HEK293 (cell line): ENCODE data around the gene TMEM181.
"Not testable (repeated sequence)": the region's sequence is repeated elsewhere in the genome, so short reads cannot be mapped to it uniquely, and the experiment has no call there.

Source experiments
- CTCF ChIA-PET: fragments of 350-600 bp; formaldehyde crosslinking; extraction: SDS; loops from one replicate; lab custom pipeline; 2021; ENCODE audit warnings: antibody characterized with exemption; lab: Yijun Ruan, JAX
- POLR2A ChIA-PET: fragments of 300-600 bp; formaldehyde crosslinking; extraction: SDS; loops from one replicate; lab custom pipeline; 2020; ENCODE audit warnings: antibody characterized with exemption, inconsistent platforms; lab: Yijun Ruan, JAX
- H3K27ac ChIP-seq: fragments of 200-500 bp; sonication (Bioruptor generic); 2 replicates; pipeline ENCODE4 v1.5.1; 2014; ENCODE audit warnings: low read depth, low read length, control low read depth, inconsistent platforms; ENCODE audit errors: extremely low read depth
- H3K36me3 ChIP-seq, 2 experiments: fragments of 200-500 bp in 1 of 2; sonication (Bioruptor generic) in 1 of 2; 1 replicate in 1 of 2; 2 replicates in 1 of 2; pipeline ENCODE4 v1.5.1; 2014 to 2017; ENCODE audit warnings: inconsistent platforms in 2 of 2, low read length in 2 of 2; ENCODE audit not compliant: control insufficient read depth in 2 of 2, insufficient read depth in 1 of 2
- H3K4me1 ChIP-seq: fragments of 200-500 bp; sonication (Bioruptor generic); 2 replicates; pipeline ENCODE4 v1.5.1; 2014; ENCODE audit warnings: mild to moderate bottlenecking, low read length, inconsistent platforms; ENCODE audit not compliant: control insufficient read depth, insufficient read depth
- H3K4me3 ChIP-seq: 2 replicates; pipeline ENCODE4 v1.5.1; 2011; ENCODE audit warnings: low read depth, mild to moderate bottlenecking, control low read depth, low read length, moderate library complexity
- H3K9me3 ChIP-seq: fragments of 200-500 bp; sonication (Bioruptor generic); 2 replicates; pipeline ENCODE4 v1.5.1; 2014; ENCODE audit warnings: low read depth, low read length, inconsistent platforms; ENCODE audit not compliant: control insufficient read depth, insufficient read depth
- ZNF146 ChIP-seq: fragments of 450-650 bp; formaldehyde crosslinking; IDR thresholded peaks from 2 replicates; pipeline ENCODE4 v1.5.1; 2016; ENCODE audit warnings: missing biosample characterization, missing genetic modification characterization
- ZNF155 ChIP-seq: fragments of 450-650 bp; formaldehyde crosslinking; IDR thresholded peaks from 2 replicates; pipeline ENCODE4 v1.5.1; 2016; ENCODE audit warnings: missing biosample characterization, missing genetic modification characterization
- ZNF280D ChIP-seq: fragments of 450-650 bp; formaldehyde crosslinking; IDR thresholded peaks from 2 replicates; pipeline ENCODE4 v1.5.1; 2016; ENCODE audit warnings: missing biosample characterization, missing genetic modification characterization
- ZNF335 ChIP-seq: fragments of 450-650 bp; formaldehyde crosslinking; conservative IDR thresholded peaks from 2 replicates; pipeline ENCODE4 v1.5.1; 2016; ENCODE audit warnings: missing biosample characterization, missing genetic modification characterization
- ZNF416 ChIP-seq: fragments of 450-650 bp; formaldehyde crosslinking; IDR thresholded peaks from 2 replicates; pipeline ENCODE4 v1.5.1; 2016; ENCODE audit warnings: missing biosample characterization, missing genetic modification characterization
- TF ChIP-seq, protein P1 (sequence below): fragments of 450-650 bp; formaldehyde crosslinking; IDR thresholded peaks from 2 replicates; pipeline ENCODE4 v1.5.1; 2016; ENCODE audit warnings: missing biosample characterization, missing genetic modification characterization
- TF ChIP-seq, protein P2 (sequence below): fragments of 450-650 bp; formaldehyde crosslinking; IDR thresholded peaks from 2 replicates; pipeline ENCODE4 v1.5.1; 2017; ENCODE audit warnings: missing biosample characterization, missing genetic modification characterization

Gene TMEM181

GRCh38 chr6:158611541-158612370, 51.9 kb downstream of the TMEM181 start:
- Histone ChIP-seq H3K36me3 (peaks cover 11 to 88% of the 10 kb centered on the region in 2 experiments; a peak in 2 of 3 replicates), H3K9me3 (no peaks in the 10 kb centered on the region), H3K4me1 (no peaks in the 10 kb centered on the region), H3K27ac (no peak overlapping the region), H3K4me3 (no peak overlapping the region)
- TF ChIP-seq ZNF155 (tag by site-specific recombination), result no peak
- CTCF ChIA-PET, result interaction anchor here (0.6 to 1.6 kb wide), 2 partner anchors 391 to 412 kb away, joined by 5 to 9 read pairs; no protein-coding TSS in a partner anchor
- POLR2A ChIA-PET, result no interaction called here

DNA sequence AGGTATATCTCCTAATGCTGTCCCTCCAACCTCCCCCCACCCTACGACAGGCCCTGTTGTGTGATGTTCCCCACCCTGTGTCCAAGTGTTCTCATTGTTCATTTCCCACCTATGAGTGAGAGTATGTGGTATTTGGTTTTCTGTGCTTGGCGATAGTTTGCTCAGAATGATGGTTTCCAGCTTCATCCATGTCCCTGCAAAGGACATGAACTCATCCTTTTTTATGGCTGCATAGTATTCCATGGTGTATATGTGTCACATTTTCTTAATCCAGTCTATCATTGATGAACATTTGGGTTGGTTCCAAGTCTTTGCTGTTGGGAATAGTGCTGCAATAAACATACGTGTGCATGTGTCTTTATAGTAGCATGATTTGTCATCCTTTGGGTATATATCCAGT, 54.7 kb downstream of the TMEM181 start:
- CTCF ChIA-PET, H3K9me3 ChIP-seq, H3K27ac ChIP-seq, H3K4me3 ChIP-seq, POLR2A ChIA-PET, H3K4me1 ChIP-seq: not testable (repeated sequence)
- TF ChIP-seq, protein P1, sequence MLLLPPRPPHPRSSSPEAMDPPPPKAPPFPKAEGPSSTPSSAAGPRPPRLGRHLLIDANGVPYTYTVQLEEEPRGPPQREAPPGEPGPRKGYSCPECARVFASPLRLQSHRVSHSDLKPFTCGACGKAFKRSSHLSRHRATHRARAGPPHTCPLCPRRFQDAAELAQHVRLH (tag by site-specific recombination), result peak; percentile 84
- TF ChIP-seq ZNF146 (tag by site-specific recombination) (peak; percentile 98), ZNF280D (tag by site-specific recombination) (peak; percentile 62; the same call in 1 of the 2 replicates)
- H3K36me3 ChIP-seq, result peaks cover 6 to 65% of the 10 kb centered on the region in 2 experiments; a peak in 2 of 3 replicates

DNA sequence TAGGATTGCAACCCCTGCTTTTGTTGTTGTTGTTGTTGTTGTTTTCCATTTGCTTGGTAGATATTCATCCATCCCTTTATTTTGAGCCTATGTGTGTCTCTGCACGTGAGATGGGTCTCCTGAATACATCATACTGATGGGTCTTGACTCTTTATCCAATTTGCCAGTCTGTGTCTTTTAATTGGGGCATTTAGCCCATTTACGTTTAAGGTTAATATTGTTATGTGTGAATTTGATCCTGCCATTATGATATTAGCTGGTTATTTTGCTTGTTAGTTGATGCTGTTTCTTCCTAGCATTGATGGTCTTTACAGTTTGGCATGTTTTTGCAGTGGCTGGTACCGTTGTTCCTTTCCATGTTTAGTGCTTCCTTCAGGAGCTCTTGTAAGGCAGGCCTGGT, 58.4 kb downstream of the TMEM181 start:
- peaks cover 11 to 62% of the 10 kb centered on the region in 2 experiments; a peak in 2 of 3 replicates for H3K36me3 ChIP-seq
- CTCF ChIA-PET, H3K4me1 ChIP-seq, H3K9me3 ChIP-seq, H3K4me3 ChIP-seq, H3K27ac ChIP-seq, POLR2A ChIA-PET: not testable (repeated sequence)

DNA sequence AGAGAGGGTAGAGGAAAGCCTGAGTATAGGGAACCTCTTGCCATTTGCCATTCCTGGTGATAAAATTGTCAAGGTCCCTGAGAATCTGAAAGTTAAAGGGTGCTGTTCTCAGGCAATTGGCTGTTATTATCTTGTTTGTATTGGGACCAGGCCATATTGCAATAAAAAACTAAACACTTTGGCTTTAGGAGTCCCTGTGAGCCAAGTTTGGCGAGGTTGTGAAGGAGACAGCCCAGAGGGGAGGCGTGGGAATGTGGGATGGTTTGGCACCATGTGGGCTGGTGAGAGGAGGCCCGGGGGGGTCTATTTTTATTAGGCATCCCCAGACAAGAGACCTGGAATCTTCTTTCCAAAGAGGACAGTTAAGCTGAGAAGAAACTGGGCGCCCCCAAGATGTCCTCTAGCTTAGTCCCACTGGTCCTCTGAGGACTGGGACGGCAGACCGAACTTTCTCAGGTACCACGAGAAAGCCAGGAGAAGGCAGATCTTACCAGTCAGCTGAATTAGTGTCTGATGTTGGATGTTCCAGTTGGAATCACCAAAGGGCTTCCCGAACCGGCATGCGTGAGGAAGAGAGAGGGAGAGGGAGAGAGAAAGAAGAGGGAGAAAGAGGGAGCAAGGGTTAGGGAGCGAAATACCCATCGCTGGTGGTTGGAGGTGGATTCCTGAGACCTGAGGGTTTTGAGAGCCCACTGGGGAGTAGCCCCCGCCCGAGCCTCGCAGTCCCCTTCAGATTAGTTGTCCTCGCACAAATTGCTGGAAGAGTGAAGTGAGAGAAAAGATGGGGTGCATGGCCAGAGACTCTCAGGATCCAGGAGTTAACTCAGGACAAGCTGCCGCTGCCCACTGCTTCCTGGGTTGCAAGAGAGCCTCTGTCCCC, 60.3 kb downstream of the TMEM181 start:
- Histone ChIP-seq H3K27ac (no peak overlapping the region), H3K9me3 (no peaks in the 10 kb centered on the region), H3K4me1 (no peaks in the 10 kb centered on the region), H3K4me3 (no peak overlapping the region), H3K36me3 (peaks cover 10 to 59% of the 10 kb centered on the region in 2 experiments; a peak in 2 of 3 replicates)
- POLR2A ChIA-PET, result no interaction called here
- TF ChIP-seq ZNF335 (tag by site-specific recombination) (no peak), ZNF416 (tag by site-specific recombination) (no peak)
- TF ChIP-seq, protein P2, sequence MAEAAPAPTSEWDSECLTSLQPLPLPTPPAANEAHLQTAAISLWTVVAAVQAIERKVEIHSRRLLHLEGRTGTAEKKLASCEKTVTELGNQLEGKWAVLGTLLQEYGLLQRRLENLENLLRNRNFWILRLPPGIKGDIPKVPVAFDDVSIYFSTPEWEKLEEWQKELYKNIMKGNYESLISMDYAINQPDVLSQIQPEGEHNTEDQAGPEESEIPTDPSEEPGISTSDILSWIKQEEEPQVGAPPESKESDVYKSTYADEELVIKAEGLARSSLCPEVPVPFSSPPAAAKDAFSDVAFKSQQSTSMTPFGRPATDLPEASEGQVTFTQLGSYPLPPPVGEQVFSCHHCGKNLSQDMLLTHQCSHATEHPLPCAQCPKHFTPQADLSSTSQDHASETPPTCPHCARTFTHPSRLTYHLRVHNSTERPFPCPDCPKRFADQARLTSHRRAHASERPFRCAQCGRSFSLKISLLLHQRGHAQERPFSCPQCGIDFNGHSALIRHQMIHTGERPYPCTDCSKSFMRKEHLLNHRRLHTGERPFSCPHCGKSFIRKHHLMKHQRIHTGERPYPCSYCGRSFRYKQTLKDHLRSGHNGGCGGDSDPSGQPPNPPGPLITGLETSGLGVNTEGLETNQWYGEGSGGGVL, result no peak
- CTCF ChIA-PET, result interaction anchor here (0.5 to 1.3 kb wide), 2 partner anchors 15 to 293 kb away, joined by 4 to 6 read pairs; no protein-coding TSS in a partner anchor
